Fibroblast of pulmonary artery (primary cell): ENCODE data around the gene PPP6R2.
A peak's percentile ranks its signal among the peaks of the same experiment; 100 is the strongest.

Experiments used
- DNase-seq: peaks from one replicate; pipeline ENCODE4 v3.0.0-alpha.2; 2010; ENCODE audit warnings: low read depth
- H3K4me3 ChIP-seq: replicated peaks from 2 replicates; pipeline ENCODE4 v1.5.1; 2011; ENCODE audit warnings: low read depth, mild to moderate bottlenecking, control low read depth, low read length, moderate library complexity
- TF ChIP-seq, protein P1 (sequence below): IDR thresholded peaks from 2 replicates; pipeline ENCODE4 v1.5.1; 2011; ENCODE audit warnings: mild to moderate bottlenecking, control low read depth, low read length, inconsistent platforms; ENCODE audit errors: missing control alignments

PPP6R2 gene

DNA sequence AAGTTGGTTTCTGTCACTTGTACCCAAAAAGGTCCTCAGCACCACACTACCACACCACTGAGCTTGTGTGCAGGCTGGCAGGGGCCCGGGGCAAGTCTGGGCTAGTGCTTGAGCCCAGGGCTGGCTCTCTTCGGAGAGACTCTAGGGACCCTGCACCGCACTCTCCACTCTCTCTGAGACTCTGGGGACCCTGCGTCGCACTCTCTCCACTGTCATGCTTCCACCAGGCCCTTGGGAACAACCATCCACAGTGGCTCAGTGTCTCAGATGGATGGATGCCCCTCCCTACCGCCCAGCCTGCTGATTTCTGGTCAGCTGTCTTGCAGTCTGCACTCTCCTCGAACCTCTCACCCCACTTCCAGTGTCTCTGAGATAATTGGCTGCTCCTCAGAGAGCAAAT is 133.7 kb downstream of the PPP6R2 start:
- no peak for DNase-seq
- H3K4me3 ChIP-seq = no peak overlapping the region
- TF ChIP-seq, protein P1, sequence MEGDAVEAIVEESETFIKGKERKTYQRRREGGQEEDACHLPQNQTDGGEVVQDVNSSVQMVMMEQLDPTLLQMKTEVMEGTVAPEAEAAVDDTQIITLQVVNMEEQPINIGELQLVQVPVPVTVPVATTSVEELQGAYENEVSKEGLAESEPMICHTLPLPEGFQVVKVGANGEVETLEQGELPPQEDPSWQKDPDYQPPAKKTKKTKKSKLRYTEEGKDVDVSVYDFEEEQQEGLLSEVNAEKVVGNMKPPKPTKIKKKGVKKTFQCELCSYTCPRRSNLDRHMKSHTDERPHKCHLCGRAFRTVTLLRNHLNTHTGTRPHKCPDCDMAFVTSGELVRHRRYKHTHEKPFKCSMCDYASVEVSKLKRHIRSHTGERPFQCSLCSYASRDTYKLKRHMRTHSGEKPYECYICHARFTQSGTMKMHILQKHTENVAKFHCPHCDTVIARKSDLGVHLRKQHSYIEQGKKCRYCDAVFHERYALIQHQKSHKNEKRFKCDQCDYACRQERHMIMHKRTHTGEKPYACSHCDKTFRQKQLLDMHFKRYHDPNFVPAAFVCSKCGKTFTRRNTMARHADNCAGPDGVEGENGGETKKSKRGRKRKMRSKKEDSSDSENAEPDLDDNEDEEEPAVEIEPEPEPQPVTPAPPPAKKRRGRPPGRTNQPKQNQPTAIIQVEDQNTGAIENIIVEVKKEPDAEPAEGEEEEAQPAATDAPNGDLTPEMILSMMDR = no peak

DNA sequence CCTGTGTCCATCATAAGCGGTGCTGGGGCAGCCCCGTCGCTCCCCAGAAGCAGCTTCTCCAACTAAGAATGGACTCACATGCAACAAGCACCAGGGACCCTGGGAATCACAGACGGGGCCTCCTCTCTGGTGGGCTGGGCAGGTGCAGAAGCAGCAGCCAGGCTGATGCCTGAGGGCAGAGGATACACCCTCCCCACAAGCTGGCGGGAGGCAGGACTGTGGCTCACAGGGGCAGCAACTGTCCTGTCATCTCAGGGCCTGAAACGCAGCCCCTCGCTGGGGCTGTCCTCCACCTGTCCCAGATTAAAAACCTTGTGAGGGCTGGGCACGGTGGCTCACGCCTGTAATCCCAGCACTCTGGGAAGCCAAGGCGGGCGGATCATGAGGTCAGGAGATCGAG is 134.8 kb downstream of the PPP6R2 start:
- DNase-seq = no peak
- TF ChIP-seq, protein P1 = no peak
- no peak overlapping the region for H3K4me3 ChIP-seq

DNA sequence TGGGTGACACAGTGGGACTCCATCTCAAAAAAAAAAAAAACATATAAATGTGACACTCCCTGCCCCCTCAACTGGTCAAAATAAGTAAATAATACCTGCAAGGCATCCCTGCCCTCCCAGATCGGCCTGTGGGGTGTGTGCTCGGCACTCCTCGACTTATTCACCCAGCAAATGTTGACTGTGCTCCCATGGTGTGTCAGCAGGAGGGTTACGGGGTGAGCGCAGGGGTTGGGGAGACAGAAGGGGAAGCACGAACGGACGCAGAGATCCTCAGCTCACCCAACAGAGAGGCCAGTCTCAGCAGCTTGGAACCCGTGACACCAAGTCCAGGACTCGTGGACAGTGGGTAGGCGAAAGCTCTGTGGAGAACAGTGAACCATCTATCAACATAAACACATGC is 136.6 kb downstream of the PPP6R2 start:
- TF ChIP-seq, protein P1 = no peak
- no peak for DNase-seq
- H3K4me3 ChIP-seq = no peak overlapping the region

DNA sequence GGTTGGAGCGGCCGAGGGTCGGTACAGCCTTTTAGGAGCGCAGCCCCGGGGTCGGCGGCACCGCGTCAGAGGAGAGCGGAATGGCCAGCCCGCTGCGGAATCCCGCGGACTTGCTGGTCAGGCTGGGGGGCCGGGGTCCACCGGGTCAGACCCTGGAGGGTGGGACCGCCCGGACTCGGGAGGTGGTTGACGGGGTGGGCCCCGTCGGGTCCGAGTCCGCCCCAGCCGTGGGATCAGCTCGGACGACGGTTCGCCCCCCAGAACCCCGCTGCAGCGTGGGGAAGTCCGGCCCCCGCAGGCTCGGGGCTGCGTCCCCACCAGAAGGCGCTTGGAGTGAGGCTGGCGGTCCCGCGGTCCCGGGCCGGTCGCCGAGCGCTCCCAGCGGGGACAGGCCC is 137.9 kb downstream of the PPP6R2 start:
- peak overlapping the region; percentile 64 for H3K4me3 ChIP-seq
- TF ChIP-seq, protein P1 = no peak

DNA sequence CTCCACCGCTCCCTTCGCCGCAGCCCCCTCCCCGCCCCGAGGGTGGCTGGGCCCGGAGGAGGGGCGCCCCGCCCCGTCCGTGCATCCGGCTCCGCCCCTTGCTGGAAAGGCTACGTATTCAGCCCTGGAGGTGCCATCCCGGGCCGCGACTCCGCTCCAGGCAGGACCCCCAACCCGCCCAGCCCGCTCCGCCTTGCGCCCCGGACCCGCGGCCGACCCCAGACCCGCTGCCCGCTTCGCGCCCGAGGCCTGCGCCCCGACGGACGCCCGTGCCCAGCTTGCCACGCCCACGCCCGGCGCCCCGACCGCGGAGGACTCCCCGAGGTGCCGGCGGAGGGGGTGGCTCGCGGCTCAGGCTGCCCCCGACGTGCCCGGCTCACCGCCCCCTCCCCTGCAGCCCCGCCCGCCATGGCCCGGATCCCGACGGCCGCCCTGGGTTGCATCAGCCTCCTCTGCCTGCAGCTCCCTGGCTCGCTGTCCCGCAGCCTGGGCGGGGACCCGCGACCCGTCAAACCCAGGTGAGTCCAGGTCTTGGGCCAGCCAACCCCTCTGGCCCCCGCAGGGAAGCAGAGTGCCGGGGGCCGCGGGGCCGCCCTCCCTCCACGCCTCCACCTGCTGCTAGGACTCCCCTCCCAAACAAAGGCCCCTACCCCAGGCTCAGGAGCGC is 138.4 kb downstream of the PPP6R2 start, which contains the start of gene ADM2:
ADM2 (plus strand) TSS at position 104 of the 667 bp plus-strand sequence; CDS start at position 409, 305 bp downstream.
- TF ChIP-seq, protein P1 = no peak
- DNase-seq = no peak

More for the DNA sequence above, 137.9 kb downstream of the PPP6R2 start:
- DNase-seq = no peak

DNA sequence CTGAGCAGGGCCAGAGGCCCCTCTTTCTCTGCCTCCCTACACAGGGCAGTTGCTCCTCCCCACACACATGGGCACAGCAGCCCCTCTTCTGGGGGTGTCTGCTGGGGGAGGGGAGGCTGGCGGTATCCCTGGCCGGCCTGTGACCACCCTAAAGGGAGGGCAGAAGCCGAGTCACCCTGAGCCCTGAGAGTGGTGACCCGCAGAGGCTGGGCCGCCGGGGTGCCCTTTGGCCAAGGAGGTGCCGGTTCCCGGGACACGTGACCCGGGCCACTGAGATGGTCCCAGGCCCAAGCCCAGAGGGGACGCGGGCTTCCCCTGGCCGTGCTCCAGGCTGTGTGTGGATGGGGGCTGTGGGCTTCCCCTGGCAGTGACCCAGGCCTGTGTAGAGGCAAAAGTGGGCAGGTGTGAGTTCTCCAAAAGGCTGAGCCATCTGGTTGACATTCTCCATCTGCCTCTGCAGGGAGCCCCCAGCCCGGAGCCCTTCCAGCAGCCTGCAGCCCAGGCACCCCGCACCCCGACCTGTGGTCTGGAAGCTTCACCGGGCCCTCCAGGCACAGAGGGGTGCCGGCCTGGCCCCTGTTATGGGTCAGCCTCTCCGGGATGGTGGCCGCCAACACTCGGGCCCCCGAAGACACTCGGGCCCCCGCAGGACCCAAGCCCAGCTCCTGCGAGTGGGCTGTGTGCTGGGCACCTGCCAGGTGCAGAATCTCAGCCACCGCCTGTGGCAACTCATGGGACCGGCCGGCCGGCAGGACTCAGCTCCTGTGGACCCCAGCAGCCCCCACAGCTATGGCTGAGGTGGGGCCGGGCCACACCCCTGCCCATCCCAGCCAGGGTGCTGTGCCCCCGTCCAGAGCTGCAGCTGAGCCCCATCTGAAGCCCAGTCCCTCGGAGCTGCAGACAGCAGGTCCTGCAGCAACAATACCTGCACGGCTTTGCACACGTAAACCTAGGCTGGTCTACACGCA is 139.3 kb downstream of the PPP6R2 start:
- TF ChIP-seq, protein P1 = no peak
- no peak for DNase-seq
- H3K4me3 ChIP-seq = peak overlapping the region; percentile 64

More for the DNA sequence above, 138.4 kb downstream of the PPP6R2 start, which contains the start of gene ADM2:
- H3K4me3 ChIP-seq = peak within 1 kb of the TSS; percentile 64
